Endodermal cell (in vitro differentiated cells): ENCODE data around the gene KRABD2.

Source experiments
- DNase-seq: peaks from one replicate; pipeline ENCODE4 v3.0.0-alpha.2; 2017
- H3K27ac ChIP-seq: 2 replicates; pipeline ENCODE4 v1.5.1; 2013; ENCODE audit warnings: mild to moderate bottlenecking, low read depth, low read length, moderate library complexity
- H3K27me3 ChIP-seq: 2 replicates; pipeline ENCODE4 v1.6.1; 2013; ENCODE audit warnings: mild to moderate bottlenecking, low read length, moderate library complexity; ENCODE audit not compliant: insufficient read depth, control insufficient read depth, poor library complexity, severe bottlenecking
- H3K36me3 ChIP-seq: 2 replicates; pipeline ENCODE4 v1.7.0; 2013; ENCODE audit warnings: mild to moderate bottlenecking, low read length, moderate library complexity; ENCODE audit not compliant: control insufficient read depth, insufficient read depth
- H3K4me1 ChIP-seq: one replicate; pipeline ENCODE4 v1.7.0; 2013; ENCODE audit warnings: low read length; ENCODE audit not compliant: control insufficient read depth, insufficient read depth
- H3K4me3 ChIP-seq: 2 replicates; pipeline ENCODE4 v1.5.1; 2013; ENCODE audit warnings: mild to moderate bottlenecking, low read length, moderate library complexity
- H3K9ac ChIP-seq: 2 replicates; pipeline ENCODE4 v1.6.1; 2013; ENCODE audit warnings: mild to moderate bottlenecking, low read length, moderate library complexity; ENCODE audit not compliant: poor library complexity, severe bottlenecking; ENCODE audit errors: extremely low read depth
- H3K9me3 ChIP-seq: 2 replicates; pipeline ENCODE4 v1.6.1; 2013; ENCODE audit warnings: mild to moderate bottlenecking, low read length, moderate library complexity; ENCODE audit not compliant: control insufficient read depth
- H3K27ac Mint-ChIP-seq: 2 replicates; pipeline ENCODE4 v1.8.0; 2020; ENCODE audit warnings: mixed read lengths
- H3K27me3 Mint-ChIP-seq: 2 replicates; pipeline ENCODE4 v1.8.0; 2021; ENCODE audit warnings: mild to moderate bottlenecking, mixed read lengths; ENCODE audit not compliant: insufficient read depth
- H3K36me3 Mint-ChIP-seq: 2 replicates; pipeline ENCODE4 v1.8.0; 2020; ENCODE audit warnings: low read depth, mixed read lengths
- H3K4me1 Mint-ChIP-seq: 2 replicates; pipeline ENCODE4 v1.8.0; 2020; ENCODE audit warnings: mixed read lengths
- H3K4me3 Mint-ChIP-seq: 2 replicates; pipeline ENCODE4 v1.8.0; 2020; ENCODE audit warnings: mild to moderate bottlenecking, moderate library complexity, mixed read lengths
- H3K9me3 Mint-ChIP-seq: 2 replicates; pipeline ENCODE4 v1.8.0; 2020; ENCODE audit warnings: mild to moderate bottlenecking, mixed read lengths
- CTCF ChIP-seq: fragments of 200-600 bp; sonication (generic); conservative IDR thresholded peaks from 2 replicates; pipeline ENCODE4 v1.5.0; 2021; ENCODE audit warnings: antibody characterized with exemption, mild to moderate bottlenecking
- WGBS, 2 experiments: methylation state at CpG; one replicate each; pipeline versions ENCODE4 v1.1.5 to v1.1.7; 2013; ENCODE audit warnings: missing lambda C conversion rate in 2 of 2, mixed read lengths in 1 of 2; ENCODE audit not compliant: insufficient coverage in 1 of 2, insufficient read length in 1 of 2; 5-methylcytosine and 5-hydroxymethylcytosine counted together

The KRABD2 gene

GRCh38 chr17:8376271-8377067 lies at the start of gene KRABD2:
Gene KRABD2, minus strand, starts transcription at chr17:8376704.
- peak; percentile 99 for DNase-seq
- peaks cover 10% of the 10 kb centered on the region for H3K4me1 ChIP-seq
- no peaks in the 10 kb centered on the region for H3K27me3 Mint-ChIP-seq
- H3K36me3 Mint-ChIP-seq, result peaks cover 71% of the 10 kb centered on the region
- peak within 1 kb of the TSS; percentile 77 for H3K4me3 ChIP-seq
- no peaks in the 10 kb centered on the region for H3K9me3 ChIP-seq
- TF ChIP-seq CTCF, result peak; percentile 77
- H3K27ac ChIP-seq, result peak within 1 kb of the TSS; percentile 80
- peak within 1 kb of the TSS; percentile 94 for H3K27ac Mint-ChIP-seq
- H3K4me3 Mint-ChIP-seq, result peak within 1 kb of the TSS; percentile 82
- H3K9ac ChIP-seq, result peak within 1 kb of the TSS; percentile 61
- H3K27me3 ChIP-seq, result no peaks in the 10 kb centered on the region
- H3K36me3 ChIP-seq, result peaks cover 49% of the 10 kb centered on the region
- H3K9me3 Mint-ChIP-seq, result peaks cover 4% of the 10 kb centered on the region
- WGBS, 2 experiments, result 12 to 29% methylated on average over 11 to 41 of the region's 41 CpGs
- H3K4me1 Mint-ChIP-seq, result peaks cover 21% of the 10 kb centered on the region

GRCh38 chr17:8421571-8421970 lies 45.1 kb upstream of the KRABD2 start:
- Histone ChIP-seq H3K9me3 (no peaks in the 10 kb centered on the region), H3K4me3 (no peak overlapping the region), H3K9ac (no peak overlapping the region), H3K4me1 (no peaks in the 10 kb centered on the region), H3K27ac (no peak overlapping the region), H3K36me3 (no peaks in the 10 kb centered on the region), H3K27me3 (peaks cover 18% of the 10 kb centered on the region)
- Mint-ChIP-seq H3K9me3 (no peaks in the 10 kb centered on the region), H3K27ac (no peak overlapping the region), H3K4me1 (no peaks in the 10 kb centered on the region), H3K4me3 (no peak overlapping the region), H3K27me3 (peaks cover 16% of the 10 kb centered on the region), H3K36me3 (no peaks in the 10 kb centered on the region)
- TF ChIP-seq CTCF, result no peak
- WGBS, 2 experiments, result 83 to 100% methylated on average over 2 to 3 of the region's 3 CpGs
- peak; percentile 41 for DNase-seq

- Mint-ChIP-seq H3K9me3 (no peaks in the 10 kb centered on the region), H3K36me3 (no peaks in the 10 kb centered on the region), H3K4me1 (no peaks in the 10 kb centered on the region), H3K4me3 (no peak overlapping the region), H3K27ac (no peak overlapping the region), H3K27me3 (peaks cover 20% of the 10 kb centered on the region)
- no peaks in the 10 kb centered on the region for H3K4me1 ChIP-seq
- no peaks in the 10 kb centered on the region for H3K9me3 ChIP-seq
- no peaks in the 10 kb centered on the region for H3K36me3 ChIP-seq
- H3K27ac ChIP-seq, result no peak overlapping the region
- DNase-seq, result peak; percentile 17
- H3K9ac ChIP-seq, result no peak overlapping the region
- no peak for TF ChIP-seq CTCF
- WGBS, 2 experiments, result 77 to 89% methylated on average over 3 to 5 of the region's 5 CpGs
- no peak overlapping the region for H3K4me3 ChIP-seq
- H3K27me3 ChIP-seq, result peaks cover 29% of the 10 kb centered on the region
Measured at GRCh38 chr17:8420041-8420934, 43.8 kb upstream of the KRABD2 start.
